Neural cell (in vitro differentiated cells): ENCODE results near the gene SAMD3. TPM values are rescaled to one million over a fixed set of nuclear protein-coding genes. Genes with fewer than 3 reads are reported as not detected.

Experiments used
- H2AFZ ChIP-seq: fragments of 200-600, 300-800 bp; sonication (generic), shearing (Covaris generic); 2 replicates; pipeline ENCODE4 v1.6.0; 2014; ENCODE audit warnings: low read depth, mild to moderate bottlenecking, antibody characterized with exemption, low read length, moderate library complexity
- H3F3A ChIP-seq: fragments of 200-600 bp; shearing (Covaris generic); 2 replicates; pipeline ENCODE4 v1.6.1; 2016; ENCODE audit warnings: mild to moderate bottlenecking, moderate library complexity, mixed read lengths, antibody characterized with exemption, low read length; ENCODE audit not compliant: insufficient read depth, poor library complexity, severe bottlenecking
- H3K27ac ChIP-seq: fragments of 200-600, 300-800 bp; sonication (generic), shearing (Covaris generic); 2 replicates; pipeline ENCODE4 v1.5.1; 2014; ENCODE audit warnings: mild to moderate bottlenecking, low read length, moderate library complexity
- H3K27me3 ChIP-seq: fragments of 300-800, 200-600 bp; sonication (generic), shearing (Covaris generic); 2 replicates; pipeline ENCODE4 v1.6.0; 2014; ENCODE audit warnings: mild to moderate bottlenecking, low read depth, low read length, moderate library complexity; ENCODE audit not compliant: insufficient read depth
- H3K36me3 ChIP-seq: fragments of 300-800, 200-600 bp; sonication (generic), shearing (Covaris generic); 2 replicates; pipeline ENCODE4 v1.5.1; 2014; ENCODE audit warnings: mild to moderate bottlenecking, antibody characterized with exemption, low read length, moderate library complexity; ENCODE audit not compliant: insufficient read depth
- H3K4me2 ChIP-seq: fragments of 300-800, 200-600 bp; sonication (generic), shearing (Covaris generic); 2 replicates; pipeline ENCODE4 v1.6.0; 2014; ENCODE audit warnings: mild to moderate bottlenecking, low read length
- H3K4me3 ChIP-seq: fragments of 300-800, 200-600 bp; sonication (generic), shearing (Covaris generic); 2 replicates; pipeline ENCODE4 v1.5.1; 2014; ENCODE audit warnings: mild to moderate bottlenecking, low read length, moderate library complexity
- H3K79me2 ChIP-seq: fragments of 200-600 bp; shearing (Covaris generic); replicated peaks from 2 replicates; pipeline ENCODE4 v1.6.0; 2014; ENCODE audit warnings: mild to moderate bottlenecking, low read length, moderate library complexity; ENCODE audit not compliant: insufficient read depth
- H3K9ac ChIP-seq: fragments of 300-800, 200-600 bp; sonication (generic), shearing (Covaris generic); 2 replicates; pipeline ENCODE4 v1.6.1; 2016; ENCODE audit warnings: mild to moderate bottlenecking, low read length, mixed read lengths
- H3K9me2 ChIP-seq: fragments of 200-600 bp; shearing (Covaris generic); 2 replicates; pipeline ENCODE4 v1.6.1; 2016; ENCODE audit warnings: mild to moderate bottlenecking, low read length, mixed read lengths; ENCODE audit not compliant: insufficient read depth
- H3K9me3 ChIP-seq: fragments of 200-600, 300-800 bp; sonication (generic), shearing (Covaris generic); 2 replicates; pipeline ENCODE4 v1.6.1; 2016; ENCODE audit warnings: mild to moderate bottlenecking, mixed run types, low read length, moderate library complexity, mixed read lengths
- H4K20me1 ChIP-seq: fragments of 200-600 bp; shearing (Covaris generic); 2 replicates; pipeline ENCODE4 v1.6.1; 2016; ENCODE audit warnings: mild to moderate bottlenecking, mixed run types; ENCODE audit not compliant: insufficient read depth
- EP300 ChIP-seq: fragments of 450-650 bp; conservative IDR thresholded peaks from 2 replicates; pipeline ENCODE4 v1.6.1; 2014; ENCODE audit warnings: antibody characterized with exemption, mild to moderate bottlenecking, moderate library complexity; ENCODE audit not compliant: poor library complexity, severe bottlenecking
- EZH2 ChIP-seq: fragments of 200-600, 300-800 bp; shearing (Covaris generic), sonication (generic); IDR thresholded peaks from 2 replicates; pipeline ENCODE4 v1.6.1; 2014; ENCODE audit warnings: antibody characterized with exemption, low read length, borderline replicate concordance, mild to moderate bottlenecking; ENCODE audit not compliant: insufficient read depth, poor library complexity, severe bottlenecking
- MXI1 ChIP-seq: fragments of 450-650 bp; conservative IDR thresholded peaks from 2 replicates; pipeline ENCODE4 v1.6.1; 2014; ENCODE audit warnings: antibody characterized with exemption, mild to moderate bottlenecking; ENCODE audit not compliant: poor library complexity, severe bottlenecking
- POLR2AphosphoS5 ChIP-seq: IDR thresholded peaks from 2 replicates; pipeline ENCODE4 v1.6.1; 2012
- RAD21 ChIP-seq: fragments of 450-650 bp; conservative IDR thresholded peaks from 2 replicates; pipeline ENCODE4 v1.6.1; 2014; ENCODE audit warnings: antibody characterized with exemption, mild to moderate bottlenecking, moderate library complexity
- SMC3 ChIP-seq: fragments of 450-650 bp; conservative IDR thresholded peaks from 2 replicates; pipeline ENCODE4 v1.6.1; 2014; ENCODE audit warnings: antibody characterized with exemption, mild to moderate bottlenecking, moderate library complexity; ENCODE audit not compliant: poor library complexity
- TAF1 ChIP-seq: IDR thresholded peaks from 2 replicates; pipeline ENCODE4 v1.6.1; 2012; ENCODE audit warnings: low read depth
- polyA plus RNA-seq: library from polyadenylated mRNA; depleted of rRNA; stranded (reverse); fragments of >200 nt; gene quantifications from 2 replicates; pipeline ENCODE4 v1.2.3, GENCODE V29; 2014
- TF ChIP-seq, protein P1 (sequence below): IDR thresholded peaks from 2 replicates; pipeline ENCODE4 v1.6.1; 2012; ENCODE audit warnings: borderline replicate concordance
- TF ChIP-seq, protein P2 (sequence below): fragments of 450-650 bp; IDR thresholded peaks from 2 replicates; pipeline ENCODE4 v1.5.1; 2014; ENCODE audit warnings: antibody characterized with exemption, mild to moderate bottlenecking, moderate library complexity; ENCODE audit not compliant: poor library complexity, severe bottlenecking

SAMD3 gene
- polyA plus RNA-seq, 1 donor from 2014 or later: 17.1 TPM

DNA sequence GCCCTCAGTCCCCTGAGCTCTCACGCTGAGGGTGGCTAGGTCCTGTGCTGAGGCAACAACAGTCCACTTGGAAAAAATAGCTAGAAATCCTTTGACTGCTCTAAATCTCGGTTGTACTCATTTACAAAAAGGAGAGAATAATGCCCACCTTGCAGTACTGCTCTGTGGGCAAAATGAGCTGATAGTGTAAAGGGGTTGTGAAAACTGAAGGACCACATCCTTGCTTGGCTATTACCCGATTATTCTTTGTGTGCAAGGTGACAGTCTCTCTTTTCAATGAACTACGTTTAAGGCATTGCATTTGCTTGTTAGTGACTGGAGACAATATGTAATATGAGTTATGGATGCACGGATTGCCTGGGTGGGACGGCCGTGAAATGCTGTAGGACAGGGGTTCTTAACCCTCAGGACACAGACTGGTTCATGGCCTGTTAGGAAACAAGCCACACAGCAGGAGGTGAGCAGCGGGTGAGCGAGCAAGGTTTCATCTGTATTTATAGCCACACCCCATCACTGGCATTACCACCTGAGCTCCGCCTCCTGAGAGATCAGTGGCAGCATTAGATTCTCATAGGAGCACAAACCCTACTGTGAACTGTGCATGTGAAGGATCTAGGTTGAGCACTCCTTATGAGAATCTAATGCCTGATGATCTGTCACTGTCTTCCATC, 14.6 kb downstream of the SAMD3 start:
- Histone ChIP-seq H3K9me3 (no peaks in the 10 kb centered on the region), H3F3A (no peaks in the 10 kb centered on the region), H3K9ac (no peak overlapping the region), H3K79me2 (no peaks in the 10 kb centered on the region), H3K27ac (no peak overlapping the region), H3K4me2 (no peak overlapping the region), H3K27me3 (no peaks in the 10 kb centered on the region), H3K36me3 (no peaks in the 10 kb centered on the region), H4K20me1 (no peaks in the 10 kb centered on the region), H3K9me2 (no peaks in the 10 kb centered on the region), H3K4me3 (no peak overlapping the region), H2AFZ (no peak overlapping the region)
- TF ChIP-seq, protein P1, sequence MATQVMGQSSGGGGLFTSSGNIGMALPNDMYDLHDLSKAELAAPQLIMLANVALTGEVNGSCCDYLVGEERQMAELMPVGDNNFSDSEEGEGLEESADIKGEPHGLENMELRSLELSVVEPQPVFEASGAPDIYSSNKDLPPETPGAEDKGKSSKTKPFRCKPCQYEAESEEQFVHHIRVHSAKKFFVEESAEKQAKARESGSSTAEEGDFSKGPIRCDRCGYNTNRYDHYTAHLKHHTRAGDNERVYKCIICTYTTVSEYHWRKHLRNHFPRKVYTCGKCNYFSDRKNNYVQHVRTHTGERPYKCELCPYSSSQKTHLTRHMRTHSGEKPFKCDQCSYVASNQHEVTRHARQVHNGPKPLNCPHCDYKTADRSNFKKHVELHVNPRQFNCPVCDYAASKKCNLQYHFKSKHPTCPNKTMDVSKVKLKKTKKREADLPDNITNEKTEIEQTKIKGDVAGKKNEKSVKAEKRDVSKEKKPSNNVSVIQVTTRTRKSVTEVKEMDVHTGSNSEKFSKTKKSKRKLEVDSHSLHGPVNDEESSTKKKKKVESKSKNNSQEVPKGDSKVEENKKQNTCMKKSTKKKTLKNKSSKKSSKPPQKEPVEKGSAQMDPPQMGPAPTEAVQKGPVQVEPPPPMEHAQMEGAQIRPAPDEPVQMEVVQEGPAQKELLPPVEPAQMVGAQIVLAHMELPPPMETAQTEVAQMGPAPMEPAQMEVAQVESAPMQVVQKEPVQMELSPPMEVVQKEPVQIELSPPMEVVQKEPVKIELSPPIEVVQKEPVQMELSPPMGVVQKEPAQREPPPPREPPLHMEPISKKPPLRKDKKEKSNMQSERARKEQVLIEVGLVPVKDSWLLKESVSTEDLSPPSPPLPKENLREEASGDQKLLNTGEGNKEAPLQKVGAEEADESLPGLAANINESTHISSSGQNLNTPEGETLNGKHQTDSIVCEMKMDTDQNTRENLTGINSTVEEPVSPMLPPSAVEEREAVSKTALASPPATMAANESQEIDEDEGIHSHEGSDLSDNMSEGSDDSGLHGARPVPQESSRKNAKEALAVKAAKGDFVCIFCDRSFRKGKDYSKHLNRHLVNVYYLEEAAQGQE: no peak
- no peak for TF ChIP-seq MXI1

DNA sequence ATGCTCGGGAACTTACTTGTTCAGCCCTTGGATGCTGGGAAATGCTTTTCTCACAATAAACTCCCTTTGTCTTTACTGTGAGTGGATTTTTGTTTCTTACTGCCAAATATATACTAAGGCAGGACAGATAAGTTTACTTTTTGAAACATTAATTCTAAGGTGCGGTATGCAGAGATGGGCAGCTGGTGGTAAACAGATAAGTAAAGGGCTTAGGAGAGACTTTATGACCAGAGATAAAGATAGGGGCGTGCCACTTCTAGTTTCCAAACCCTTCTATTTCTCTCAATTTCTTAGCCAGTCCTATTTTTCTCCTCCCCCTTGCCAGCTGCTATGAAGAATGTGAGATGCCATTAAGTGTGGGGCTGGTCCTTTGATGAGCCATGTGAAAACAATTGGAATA, 16.3 kb downstream of the SAMD3 start:
- Histone ChIP-seq H4K20me1 (no peaks in the 10 kb centered on the region), H3K79me2 (no peaks in the 10 kb centered on the region), H3K36me3 (no peaks in the 10 kb centered on the region), H3K27ac (no peak overlapping the region), H3K9me3 (no peaks in the 10 kb centered on the region), H3F3A (no peaks in the 10 kb centered on the region), H3K27me3 (no peaks in the 10 kb centered on the region), H2AFZ (no peak overlapping the region), H3K4me3 (no peak overlapping the region), H3K9ac (no peak overlapping the region), H3K9me2 (no peaks in the 10 kb centered on the region), H3K4me2 (no peak overlapping the region)
- TF ChIP-seq TAF1 (no peak), EP300 (no peak), EZH2 (no peak), POLR2AphosphoS5 (no peak), RAD21 (no peak), MXI1 (no peak), SMC3 (no peak)
- TF ChIP-seq, protein P1: no peak
- TF ChIP-seq, protein P2, sequence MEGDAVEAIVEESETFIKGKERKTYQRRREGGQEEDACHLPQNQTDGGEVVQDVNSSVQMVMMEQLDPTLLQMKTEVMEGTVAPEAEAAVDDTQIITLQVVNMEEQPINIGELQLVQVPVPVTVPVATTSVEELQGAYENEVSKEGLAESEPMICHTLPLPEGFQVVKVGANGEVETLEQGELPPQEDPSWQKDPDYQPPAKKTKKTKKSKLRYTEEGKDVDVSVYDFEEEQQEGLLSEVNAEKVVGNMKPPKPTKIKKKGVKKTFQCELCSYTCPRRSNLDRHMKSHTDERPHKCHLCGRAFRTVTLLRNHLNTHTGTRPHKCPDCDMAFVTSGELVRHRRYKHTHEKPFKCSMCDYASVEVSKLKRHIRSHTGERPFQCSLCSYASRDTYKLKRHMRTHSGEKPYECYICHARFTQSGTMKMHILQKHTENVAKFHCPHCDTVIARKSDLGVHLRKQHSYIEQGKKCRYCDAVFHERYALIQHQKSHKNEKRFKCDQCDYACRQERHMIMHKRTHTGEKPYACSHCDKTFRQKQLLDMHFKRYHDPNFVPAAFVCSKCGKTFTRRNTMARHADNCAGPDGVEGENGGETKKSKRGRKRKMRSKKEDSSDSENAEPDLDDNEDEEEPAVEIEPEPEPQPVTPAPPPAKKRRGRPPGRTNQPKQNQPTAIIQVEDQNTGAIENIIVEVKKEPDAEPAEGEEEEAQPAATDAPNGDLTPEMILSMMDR: no peak
